ENCODE data around the gene MKX.
A peak's percentile ranks its signal among the peaks of the same experiment; 100 is the strongest.

Gene MKX

DNA sequence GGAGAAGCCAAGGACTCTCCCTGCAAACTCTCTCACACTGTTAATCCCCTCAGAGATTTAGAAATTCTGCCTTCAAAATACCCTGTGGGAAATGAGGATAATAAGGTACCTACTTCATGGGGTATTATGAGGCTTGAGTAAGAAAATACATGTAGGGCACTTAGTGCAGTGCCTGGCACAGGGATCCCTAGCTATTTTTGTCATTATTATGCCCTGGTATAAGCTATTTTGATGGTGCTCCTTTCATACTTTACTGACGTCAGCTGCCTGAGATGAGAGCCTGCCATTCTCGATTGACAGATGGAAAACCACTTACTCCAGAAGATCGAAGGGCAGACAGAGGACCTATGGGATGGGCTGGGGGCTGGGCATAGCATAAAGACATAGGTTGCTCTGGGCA is 30.1 kb downstream of the MKX start:
- no peak for TF ChIP-seq CTCF (conservative IDR thresholded peaks at IDR 0.05; ENCODE audit: control insufficient read depth, insufficient read depth, low read depth, low read length)
- DNase-seq (ENCODE audit: low read depth): no peak
- H3K4me3 ChIP-seq (ENCODE audit: control insufficient read depth, low read depth, low read length): no peak overlapping the region

GRCh38 chr10:27714349-27714748 is 31.3 kb downstream of the MKX start:
- no peak for TF ChIP-seq CTCF (conservative IDR thresholded peaks at IDR 0.05; ENCODE audit: control insufficient read depth, insufficient read depth, low read depth, low read length)
- no peak overlapping the region for H3K4me3 ChIP-seq (ENCODE audit: control insufficient read depth, low read depth, low read length)
- DNase-seq (ENCODE audit: low read depth): no peak

DNA sequence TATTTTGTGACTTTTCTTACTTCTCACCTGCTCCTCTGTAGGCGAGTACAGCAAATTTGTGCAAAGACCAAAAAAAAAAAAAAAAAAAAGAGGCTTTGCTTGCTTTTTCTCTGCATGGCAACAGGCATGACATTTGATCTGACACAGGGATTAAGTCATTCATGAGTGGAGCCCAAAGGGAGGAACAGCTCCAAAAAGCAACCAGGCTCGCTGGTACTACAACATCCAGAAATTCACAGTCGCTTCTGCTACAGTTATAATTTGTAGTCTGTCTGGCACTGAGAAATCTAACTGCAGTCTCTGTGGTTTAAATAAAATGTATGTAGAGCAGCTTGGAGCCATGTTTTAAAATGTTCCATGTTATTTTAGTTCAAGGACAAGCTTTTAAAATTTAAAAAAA is 31.7 kb downstream of the MKX start:
- no peak for TF ChIP-seq CTCF (conservative IDR thresholded peaks at IDR 0.05; ENCODE audit: control insufficient read depth, insufficient read depth, low read depth, low read length)
- no peak overlapping the region for H3K4me3 ChIP-seq (ENCODE audit: control insufficient read depth, low read depth, low read length)
- peak; percentile 53 for DNase-seq (ENCODE audit: low read depth)

GRCh38 chr10:27710014-27710413 is 35.6 kb downstream of the MKX start:
- no peak overlapping the region for H3K4me3 ChIP-seq (ENCODE audit: control insufficient read depth, low read depth, low read length)
- DNase-seq (ENCODE audit: low read depth): no peak
- no peak for TF ChIP-seq CTCF (conservative IDR thresholded peaks at IDR 0.05; ENCODE audit: control insufficient read depth, insufficient read depth, low read depth, low read length)

GRCh38 chr10:27709304-27709703 is 36.3 kb downstream of the MKX start:
- TF ChIP-seq CTCF (conservative IDR thresholded peaks at IDR 0.05; ENCODE audit: control insufficient read depth, insufficient read depth, low read depth, low read length): no peak
- no peak overlapping the region for H3K4me3 ChIP-seq (ENCODE audit: control insufficient read depth, low read depth, low read length)
- no peak for DNase-seq (ENCODE audit: low read depth)

DNA sequence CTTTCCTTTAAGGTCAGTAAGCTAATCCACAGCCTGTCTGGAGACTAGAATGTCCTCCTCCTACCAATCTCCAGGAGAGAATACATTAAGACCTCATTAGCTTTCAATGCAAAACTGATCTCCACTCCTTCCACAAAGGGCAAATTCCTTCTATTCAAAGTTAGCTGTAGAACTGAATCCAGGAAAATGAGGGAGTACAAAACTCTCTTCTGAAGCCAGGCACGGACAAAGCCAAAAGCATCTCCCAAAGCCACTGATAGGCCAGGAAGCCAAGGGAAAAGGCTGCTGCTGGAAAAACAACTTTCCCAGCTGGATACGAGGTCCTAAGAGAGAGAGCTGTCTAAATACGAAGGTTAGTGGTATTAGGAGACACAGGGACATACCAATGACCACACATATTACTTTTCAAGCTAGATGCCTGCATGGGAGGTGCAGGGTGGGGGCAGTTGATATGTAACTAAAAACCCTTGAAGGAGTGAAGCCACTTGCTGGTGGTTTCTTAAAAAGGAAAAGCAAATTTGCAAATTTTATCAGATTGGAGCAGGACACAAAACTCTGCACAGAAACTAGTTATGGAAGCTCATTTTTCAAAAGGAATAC is 43.6 kb downstream of the MKX start:
- no peak for TF ChIP-seq CTCF (conservative IDR thresholded peaks at IDR 0.05; ENCODE audit: control insufficient read depth, insufficient read depth, low read depth, low read length)
- no peak for DNase-seq (ENCODE audit: low read depth)
- no peak overlapping the region for H3K4me3 ChIP-seq (ENCODE audit: control insufficient read depth, low read depth, low read length)

- H3K4me3 ChIP-seq (ENCODE audit: control insufficient read depth, low read depth, low read length): no peak overlapping the region
- no peak for TF ChIP-seq CTCF (conservative IDR thresholded peaks at IDR 0.05; ENCODE audit: control insufficient read depth, insufficient read depth, low read depth, low read length)
- peak; percentile 60 for DNase-seq (ENCODE audit: low read depth)
Measured at GRCh38 chr10:27699776-27700175, 45.8 kb downstream of the MKX start.

All from fibroblast of mammary gland (primary cell).